Bronchial epithelial cell (primary cell): ENCODE data around the gene TXNRD2. TPM values are rescaled to one million over a fixed set of nuclear protein-coding genes. Genes with fewer than 3 reads are reported as not detected.

Experiments used
- DNase-seq: peaks from one replicate; pipeline ENCODE4 v3.0.0-alpha.2; 2010; ENCODE audit warnings: low read depth
- FAIRE-seq: peaks from 2 replicates; lab custom pipeline; 2011; peaks lifted over from hg19 to GRCh38; lab: Jason Lieb, UNC
- H3K27me3 ChIP-seq: 2 replicates; pipeline ENCODE4 v1.5.1; 2011; ENCODE audit warnings: low read length; ENCODE audit not compliant: control insufficient read depth, insufficient read depth
- H3K36me3 ChIP-seq: 2 replicates; pipeline ENCODE4 v1.5.1; 2011; ENCODE audit warnings: low read length; ENCODE audit not compliant: control insufficient read depth, insufficient read depth
- H3K4me3 ChIP-seq: 2 replicates; pipeline ENCODE4 v1.5.1; 2011; ENCODE audit warnings: mild to moderate bottlenecking, low read depth, low read length, control low read depth
- total RNA-seq: library from RNA; depleted of rRNA; stranded (reverse); fragments of >200 nt; gene quantifications from 2 replicates; pipeline ENCODE4 v1.2.1, GENCODE V29; 2014
- TF ChIP-seq, protein P1 (sequence below): IDR thresholded peaks from 2 replicates; pipeline ENCODE4 v1.5.1; 2011; ENCODE audit warnings: mild to moderate bottlenecking, moderate library complexity, low read length, control low read depth, inconsistent platforms; ENCODE audit not compliant: insufficient read depth, severe bottlenecking

The TXNRD2 gene
- total RNA-seq, 1 donor from 2014 or later: 12.9 TPM

DNA sequence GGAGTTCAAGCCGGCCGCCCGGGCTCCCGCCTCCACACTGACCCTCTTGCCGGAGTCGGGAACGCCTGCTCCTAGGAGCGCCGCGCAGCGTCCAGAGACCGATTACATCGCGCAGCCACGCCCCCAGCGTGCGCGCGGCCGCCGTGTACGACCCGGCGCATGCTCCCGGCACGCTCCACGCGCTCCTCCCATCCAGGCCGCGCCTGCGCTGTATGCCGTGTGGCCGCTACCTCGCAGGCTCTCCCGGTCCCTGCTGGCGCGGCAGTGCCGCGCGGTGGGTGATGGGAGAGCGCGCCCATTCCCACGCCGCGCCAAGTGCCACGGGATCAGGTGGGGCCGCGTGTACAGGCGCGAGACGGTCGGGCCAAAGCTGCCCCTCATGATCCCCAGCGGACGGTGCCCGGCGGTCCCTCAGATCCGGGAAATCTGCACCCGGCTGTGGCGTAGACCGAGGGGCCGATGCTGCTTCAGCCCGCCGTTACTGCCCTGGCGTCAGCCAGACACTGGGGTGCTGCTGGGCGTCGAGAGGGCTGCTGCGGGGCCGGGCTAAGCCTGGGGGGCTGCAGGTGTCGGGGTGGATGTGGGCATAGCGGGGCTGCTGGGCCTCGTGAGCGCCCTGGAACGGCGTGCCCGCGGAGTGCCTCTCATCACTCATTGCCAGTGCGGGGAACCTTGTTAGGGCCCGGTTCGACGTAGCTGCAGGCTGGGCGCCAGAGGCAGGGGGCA is 86.7 kb downstream of the TXNRD2 start, which contains the start of the genes GNB1L and RTL10:
TSS of gene GNB1L (minus strand) at position 97 of the 726 bp plus-strand sequence. CDS start 33,519 bp downstream, outside the sequence.
TSS of gene RTL10 (minus strand) at position 97 of the 726 bp plus-strand sequence. CDS start 2,613 bp downstream, outside the sequence.
- H3K4me3 ChIP-seq: peak within 1 kb of the TSS; percentile 87
- DNase-seq: peak; percentile 91
- TF ChIP-seq, protein P1, sequence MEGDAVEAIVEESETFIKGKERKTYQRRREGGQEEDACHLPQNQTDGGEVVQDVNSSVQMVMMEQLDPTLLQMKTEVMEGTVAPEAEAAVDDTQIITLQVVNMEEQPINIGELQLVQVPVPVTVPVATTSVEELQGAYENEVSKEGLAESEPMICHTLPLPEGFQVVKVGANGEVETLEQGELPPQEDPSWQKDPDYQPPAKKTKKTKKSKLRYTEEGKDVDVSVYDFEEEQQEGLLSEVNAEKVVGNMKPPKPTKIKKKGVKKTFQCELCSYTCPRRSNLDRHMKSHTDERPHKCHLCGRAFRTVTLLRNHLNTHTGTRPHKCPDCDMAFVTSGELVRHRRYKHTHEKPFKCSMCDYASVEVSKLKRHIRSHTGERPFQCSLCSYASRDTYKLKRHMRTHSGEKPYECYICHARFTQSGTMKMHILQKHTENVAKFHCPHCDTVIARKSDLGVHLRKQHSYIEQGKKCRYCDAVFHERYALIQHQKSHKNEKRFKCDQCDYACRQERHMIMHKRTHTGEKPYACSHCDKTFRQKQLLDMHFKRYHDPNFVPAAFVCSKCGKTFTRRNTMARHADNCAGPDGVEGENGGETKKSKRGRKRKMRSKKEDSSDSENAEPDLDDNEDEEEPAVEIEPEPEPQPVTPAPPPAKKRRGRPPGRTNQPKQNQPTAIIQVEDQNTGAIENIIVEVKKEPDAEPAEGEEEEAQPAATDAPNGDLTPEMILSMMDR: peak; percentile 40
- H3K27me3 ChIP-seq: no peaks in the 10 kb centered on the region
- no peak for FAIRE-seq
- H3K36me3 ChIP-seq: peaks cover 16% of the 10 kb centered on the region

DNA sequence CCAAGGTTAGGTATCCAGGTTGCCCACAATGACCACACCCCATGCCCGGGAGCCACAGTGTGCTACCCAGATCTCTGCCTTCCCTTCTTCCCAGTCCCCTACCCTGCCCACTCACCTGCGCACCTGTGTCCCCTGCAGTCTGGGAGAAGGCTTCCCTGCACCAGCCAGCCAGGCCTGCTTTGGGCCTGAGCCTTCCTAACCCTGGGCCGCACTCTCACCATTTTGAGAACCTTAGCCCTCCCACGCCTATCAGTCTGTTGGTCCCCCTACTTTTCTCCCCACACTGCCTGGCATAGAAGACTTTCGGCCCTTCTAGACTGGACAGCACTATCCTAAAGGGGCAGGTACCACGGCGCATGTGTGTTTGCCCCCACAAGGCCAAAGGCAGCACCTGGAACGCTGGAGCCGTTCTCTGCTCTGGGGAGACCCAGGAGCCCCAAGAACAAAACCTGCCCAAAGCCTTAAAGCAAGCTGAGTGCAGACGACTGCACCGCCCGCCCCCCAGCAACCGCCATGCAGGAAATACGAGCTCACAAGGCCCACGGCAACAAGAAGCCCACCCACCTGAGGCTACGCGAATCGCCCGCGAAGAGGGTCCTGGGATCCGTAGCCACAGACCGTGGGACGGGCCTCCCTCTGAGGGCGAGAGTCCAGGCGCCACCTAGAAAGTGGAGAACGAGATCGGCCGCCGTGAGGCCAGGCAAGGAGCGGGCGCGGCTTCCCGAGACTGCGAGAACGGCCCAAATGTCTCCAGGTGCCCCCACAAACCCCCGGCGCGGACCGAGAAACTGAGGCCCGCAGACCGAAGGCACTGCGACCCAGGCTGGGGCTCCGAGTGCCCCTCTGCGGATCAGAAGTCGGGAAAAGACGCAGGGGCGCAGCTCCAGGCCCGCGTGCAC is 87.5 kb downstream of the TXNRD2 start:
- FAIRE-seq (no peak), DNase-seq (no peak)
- H3K27me3 ChIP-seq: no peaks in the 10 kb centered on the region
- peak overlapping the region; percentile 87 for H3K4me3 ChIP-seq
- H3K36me3 ChIP-seq: peaks cover 16% of the 10 kb centered on the region
- TF ChIP-seq, protein P1: no peak

DNA sequence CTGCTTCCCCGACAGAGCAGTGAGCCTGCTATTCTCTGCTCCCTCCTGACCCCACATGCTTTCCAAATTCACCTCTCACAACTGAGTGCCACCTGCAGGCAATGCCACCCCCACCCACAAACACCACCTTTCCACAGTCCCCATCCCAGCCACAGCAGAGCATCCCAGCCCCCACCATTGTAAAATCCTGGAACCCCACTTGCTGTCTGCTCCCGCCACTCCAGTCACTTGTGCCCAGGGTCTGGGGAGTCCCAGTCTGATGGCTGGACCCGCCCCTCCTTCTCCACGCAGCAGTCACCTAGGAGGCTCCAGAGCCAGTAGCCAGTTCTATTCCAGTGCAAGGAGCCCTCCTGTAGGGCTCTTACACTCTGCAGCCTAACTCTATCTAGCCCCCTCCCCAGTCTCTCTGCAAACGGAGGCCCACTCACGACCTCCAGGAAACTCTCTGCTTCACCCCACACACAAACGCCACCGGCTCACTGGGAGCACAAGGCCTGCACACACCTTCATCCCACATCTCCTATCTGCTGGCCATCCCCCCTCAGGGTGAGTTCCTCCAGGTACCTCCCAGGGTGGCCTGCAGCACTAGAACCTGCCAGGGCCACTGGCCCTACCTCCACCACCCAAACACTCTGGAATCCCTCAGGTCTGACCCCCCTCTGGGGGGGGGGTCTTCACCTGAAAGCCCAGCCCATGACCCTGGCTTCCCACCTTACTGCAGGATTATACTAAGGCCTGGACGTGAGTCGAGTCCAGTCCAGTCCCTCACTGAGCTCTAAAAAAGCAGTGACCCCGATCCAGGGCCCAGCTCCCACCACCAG is 88.3 kb downstream of the TXNRD2 start:
- Histone ChIP-seq H3K27me3 (no peaks in the 10 kb centered on the region), H3K4me3 (peak overlapping the region; percentile 87), H3K36me3 (peaks cover 16% of the 10 kb centered on the region)
- DNase-seq (no peak), FAIRE-seq (no peak)
- TF ChIP-seq, protein P1: no peak

DNA sequence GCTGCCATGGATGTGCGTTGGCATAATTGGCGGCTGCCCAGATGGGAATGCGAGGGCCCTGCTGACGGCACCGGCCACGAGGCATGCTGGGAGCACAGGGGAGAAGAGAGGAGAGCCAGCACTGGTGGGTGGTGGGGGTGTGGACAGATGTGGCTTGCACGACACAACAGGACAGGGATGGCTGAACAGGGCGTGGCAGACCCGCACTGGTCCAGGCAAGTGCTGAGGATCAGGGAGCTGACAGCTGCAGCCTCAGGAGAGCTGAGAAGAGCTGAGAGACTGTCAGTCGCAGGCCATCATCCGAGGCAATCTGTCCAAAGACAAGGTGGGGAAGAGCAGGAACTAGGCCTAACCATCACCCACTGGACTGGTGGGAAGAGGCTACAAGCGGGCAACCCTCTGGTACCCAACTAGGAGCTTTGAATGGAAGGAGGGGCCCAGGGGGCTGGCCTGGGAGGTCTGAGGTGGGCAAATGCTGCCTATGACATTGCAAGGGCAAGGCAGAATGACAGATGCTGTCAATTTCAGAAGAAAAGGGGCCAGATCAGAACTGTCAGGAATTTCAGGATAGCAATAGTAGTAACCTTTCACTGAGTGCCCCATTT is 89.3 kb downstream of the TXNRD2 start:
- TF ChIP-seq, protein P1: no peak
- DNase-seq (no peak), FAIRE-seq (no peak)
- Histone ChIP-seq H3K36me3 (peaks cover 16% of the 10 kb centered on the region), H3K4me3 (no peak overlapping the region), H3K27me3 (no peaks in the 10 kb centered on the region)
